ENCODE measurements around the gene CD84.
"Not testable (repeated sequence)": the region's sequence is repeated elsewhere in the genome, so short reads cannot be mapped to it uniquely, and the experiment has no call there.

The CD84 gene

GRCh38 chr1:160579216-160579701 is at the start of gene CD84:
Gene CD84, minus strand, starts transcription at chr1:160579496. Its CDS starts 59 bp downstream, at chr1:160579437.
- TF ChIP-seq, protein P1, sequence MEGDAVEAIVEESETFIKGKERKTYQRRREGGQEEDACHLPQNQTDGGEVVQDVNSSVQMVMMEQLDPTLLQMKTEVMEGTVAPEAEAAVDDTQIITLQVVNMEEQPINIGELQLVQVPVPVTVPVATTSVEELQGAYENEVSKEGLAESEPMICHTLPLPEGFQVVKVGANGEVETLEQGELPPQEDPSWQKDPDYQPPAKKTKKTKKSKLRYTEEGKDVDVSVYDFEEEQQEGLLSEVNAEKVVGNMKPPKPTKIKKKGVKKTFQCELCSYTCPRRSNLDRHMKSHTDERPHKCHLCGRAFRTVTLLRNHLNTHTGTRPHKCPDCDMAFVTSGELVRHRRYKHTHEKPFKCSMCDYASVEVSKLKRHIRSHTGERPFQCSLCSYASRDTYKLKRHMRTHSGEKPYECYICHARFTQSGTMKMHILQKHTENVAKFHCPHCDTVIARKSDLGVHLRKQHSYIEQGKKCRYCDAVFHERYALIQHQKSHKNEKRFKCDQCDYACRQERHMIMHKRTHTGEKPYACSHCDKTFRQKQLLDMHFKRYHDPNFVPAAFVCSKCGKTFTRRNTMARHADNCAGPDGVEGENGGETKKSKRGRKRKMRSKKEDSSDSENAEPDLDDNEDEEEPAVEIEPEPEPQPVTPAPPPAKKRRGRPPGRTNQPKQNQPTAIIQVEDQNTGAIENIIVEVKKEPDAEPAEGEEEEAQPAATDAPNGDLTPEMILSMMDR (IDR thresholded peaks at IDR 0.05; ENCODE audit: low read depth, low read length), result no peak
- no peak for DNase-seq (ENCODE audit: extremely low read depth, low read depth)

DNA sequence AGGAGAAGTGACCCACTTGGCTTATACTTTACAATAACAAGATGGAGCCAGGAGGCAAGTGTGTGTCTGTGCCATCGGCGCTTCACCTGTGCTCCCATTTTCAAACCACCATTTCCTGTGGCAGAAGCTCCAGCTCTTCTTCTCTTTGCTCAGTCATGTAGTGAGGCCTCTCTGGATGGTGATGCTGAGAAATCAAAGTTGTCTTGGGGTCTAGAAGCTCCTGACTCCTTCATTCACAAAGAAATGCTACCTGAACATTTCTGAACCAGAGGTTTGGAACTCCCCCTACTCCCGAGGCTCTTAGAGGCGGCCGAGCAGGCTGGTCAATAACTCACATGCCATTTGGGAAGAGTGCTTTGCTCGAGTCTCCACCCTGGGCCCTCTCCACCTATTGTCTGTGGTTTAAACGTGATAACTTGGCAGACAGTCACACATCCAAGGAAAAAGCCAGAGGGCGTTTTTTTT is 49.5 kb upstream of the CD84 start:
- TF ChIP-seq, protein P1 (IDR thresholded peaks at IDR 0.05; ENCODE audit: low read depth, low read length), result no peak
- DNase-seq (ENCODE audit: extremely low read depth, low read depth), result no peak

DNA sequence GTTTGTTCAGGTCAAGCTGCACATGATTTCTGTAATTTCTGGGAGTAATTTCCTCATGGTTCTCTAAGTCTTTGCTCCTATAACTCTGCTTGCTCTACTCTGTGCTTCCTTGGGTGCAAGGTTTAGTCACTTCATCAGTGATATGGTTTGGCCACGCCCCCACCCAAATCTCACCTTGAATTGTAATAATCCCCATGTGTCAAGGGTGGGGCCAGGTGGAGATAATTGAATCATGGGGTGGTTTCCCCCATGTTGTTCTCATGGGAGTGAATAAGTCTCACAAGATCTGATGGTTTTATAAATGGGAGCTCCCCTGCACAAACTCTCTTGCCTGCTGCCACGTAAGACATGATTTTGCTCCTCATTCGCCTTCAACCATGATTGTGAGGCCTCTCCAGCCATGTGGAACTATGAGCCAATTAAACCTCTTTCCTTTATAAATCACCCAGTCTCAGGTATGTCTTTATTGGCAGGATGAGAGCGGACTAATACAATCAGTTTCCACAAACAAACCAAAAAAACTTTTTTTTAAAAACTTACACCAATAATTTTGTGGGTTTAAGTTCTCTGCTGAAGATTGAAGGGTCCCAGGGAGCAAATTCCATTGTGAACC is 48.5 kb upstream of the CD84 start:
- not testable (repeated sequence) for DNase-seq (ENCODE audit: extremely low read depth, low read depth)

- no peak for DNase-seq (ENCODE audit: extremely low read depth, low read depth)
These were observed 47.4 kb upstream of the CD84 start for GRCh38 chr1:160626509-160627342.

GRCh38 chr1:160625725-160626498 is 46.6 kb upstream of the CD84 start:
- TF ChIP-seq, protein P1 (IDR thresholded peaks at IDR 0.05; ENCODE audit: low read depth, low read length), result no peak
- DNase-seq (ENCODE audit: extremely low read depth, low read depth), result no peak

More at GRCh38 chr1:160626509-160627342, 47.4 kb upstream of the CD84 start:
- TF ChIP-seq, protein P1 (IDR thresholded peaks at IDR 0.05; ENCODE audit: low read depth, low read length), result no peak

DNA sequence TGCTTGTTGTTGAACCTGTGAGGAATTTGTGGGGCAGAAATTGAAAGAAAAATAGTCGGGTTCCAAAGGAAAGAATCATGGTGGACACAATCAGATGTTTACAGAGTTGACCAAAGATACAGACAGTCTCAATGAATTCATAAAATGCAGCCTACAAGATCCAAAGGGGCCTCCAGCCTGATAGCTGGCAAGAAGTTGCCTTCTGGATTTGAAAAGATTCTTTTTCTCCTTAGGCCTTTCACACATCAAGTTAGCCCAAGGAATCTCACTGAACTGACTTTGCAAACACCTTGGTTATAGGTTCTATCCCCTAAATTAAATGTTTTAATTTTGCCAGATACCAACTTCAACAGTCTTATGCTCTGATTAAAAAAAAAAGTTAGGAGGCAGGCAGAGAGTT is 46.0 kb upstream of the CD84 start:
- DNase-seq (ENCODE audit: extremely low read depth, low read depth), result no peak
- TF ChIP-seq, protein P1 (IDR thresholded peaks at IDR 0.05; ENCODE audit: low read depth, low read length), result no peak

DNA sequence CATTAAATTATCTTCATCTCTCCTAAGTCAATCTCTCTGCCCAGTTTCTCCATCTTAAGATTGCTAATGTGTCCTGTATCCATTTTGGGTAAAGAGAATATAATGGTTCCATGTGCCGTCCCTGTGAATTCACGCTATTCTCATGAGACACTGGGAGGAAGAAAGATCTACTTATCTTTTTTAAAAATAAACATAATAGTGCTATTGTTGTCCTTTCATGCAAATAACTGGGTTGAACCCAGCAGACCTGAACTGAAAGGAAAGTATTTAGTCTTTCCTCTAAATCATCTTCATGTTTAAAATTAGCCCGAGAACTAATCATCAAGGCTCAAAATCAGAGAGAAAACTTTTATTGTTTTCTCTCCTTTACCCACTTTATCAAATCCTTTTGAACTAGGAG is 45.2 kb upstream of the CD84 start:
- no peak for DNase-seq (ENCODE audit: extremely low read depth, low read depth)
- TF ChIP-seq, protein P1 (IDR thresholded peaks at IDR 0.05; ENCODE audit: low read depth, low read length), result no peak

All from AG09319 (cell line).